Measurements from ENCODE around the gene RFT1. TPM values are rescaled to one million over a fixed set of nuclear protein-coding genes. Genes with fewer than 3 reads are reported as not detected.

The RFT1 gene
- total and polyA plus RNA-seq, 2 of the 13 experiments (the other 11 are each of a cell fraction or from before 2014, with no cell fraction given), result 23.2 to 37.0 TPM

GRCh38 chr3:53130179-53131061 lies at the start of gene RFT1 (continued):
- TF ChIP-seq, protein P1, sequence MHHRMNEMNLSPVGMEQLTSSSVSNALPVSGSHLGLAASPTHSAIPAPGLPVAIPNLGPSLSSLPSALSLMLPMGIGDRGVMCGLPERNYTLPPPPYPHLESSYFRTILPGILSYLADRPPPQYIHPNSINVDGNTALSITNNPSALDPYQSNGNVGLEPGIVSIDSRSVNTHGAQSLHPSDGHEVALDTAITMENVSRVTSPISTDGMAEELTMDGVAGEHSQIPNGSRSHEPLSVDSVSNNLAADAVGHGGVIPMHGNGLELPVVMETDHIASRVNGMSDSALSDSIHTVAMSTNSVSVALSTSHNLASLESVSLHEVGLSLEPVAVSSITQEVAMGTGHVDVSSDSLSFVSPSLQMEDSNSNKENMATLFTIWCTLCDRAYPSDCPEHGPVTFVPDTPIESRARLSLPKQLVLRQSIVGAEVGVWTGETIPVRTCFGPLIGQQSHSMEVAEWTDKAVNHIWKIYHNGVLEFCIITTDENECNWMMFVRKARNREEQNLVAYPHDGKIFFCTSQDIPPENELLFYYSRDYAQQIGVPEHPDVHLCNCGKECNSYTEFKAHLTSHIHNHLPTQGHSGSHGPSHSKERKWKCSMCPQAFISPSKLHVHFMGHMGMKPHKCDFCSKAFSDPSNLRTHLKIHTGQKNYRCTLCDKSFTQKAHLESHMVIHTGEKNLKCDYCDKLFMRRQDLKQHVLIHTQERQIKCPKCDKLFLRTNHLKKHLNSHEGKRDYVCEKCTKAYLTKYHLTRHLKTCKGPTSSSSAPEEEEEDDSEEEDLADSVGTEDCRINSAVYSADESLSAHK (CRISPR knock-in tag; IDR thresholded peaks at IDR 0.05; ENCODE audit: borderline replicate concordance), result no peak
- no peak for TF ChIP-seq KDM1A (CRISPR knock-in tag; IDR thresholded peaks at IDR 0.05)
- TF ChIP-seq, protein P2, sequence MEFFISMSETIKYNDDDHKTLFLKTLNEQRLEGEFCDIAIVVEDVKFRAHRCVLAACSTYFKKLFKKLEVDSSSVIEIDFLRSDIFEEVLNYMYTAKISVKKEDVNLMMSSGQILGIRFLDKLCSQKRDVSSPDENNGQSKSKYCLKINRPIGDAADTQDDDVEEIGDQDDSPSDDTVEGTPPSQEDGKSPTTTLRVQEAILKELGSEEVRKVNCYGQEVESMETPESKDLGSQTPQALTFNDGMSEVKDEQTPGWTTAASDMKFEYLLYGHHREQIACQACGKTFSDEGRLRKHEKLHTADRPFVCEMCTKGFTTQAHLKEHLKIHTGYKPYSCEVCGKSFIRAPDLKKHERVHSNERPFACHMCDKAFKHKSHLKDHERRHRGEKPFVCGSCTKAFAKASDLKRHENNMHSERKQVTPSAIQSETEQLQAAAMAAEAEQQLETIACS (CRISPR knock-in tag; IDR thresholded peaks at IDR 0.05), result no peak
- TF ChIP-seq, protein P3, sequence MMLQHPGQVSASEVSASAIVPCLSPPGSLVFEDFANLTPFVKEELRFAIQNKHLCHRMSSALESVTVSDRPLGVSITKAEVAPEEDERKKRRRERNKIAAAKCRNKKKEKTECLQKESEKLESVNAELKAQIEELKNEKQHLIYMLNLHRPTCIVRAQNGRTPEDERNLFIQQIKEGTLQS (CRISPR knock-in tag; IDR thresholded peaks at IDR 0.05), result no peak
- no peak for TF ChIP-seq ZNF225 (CRISPR knock-in tag; IDR thresholded peaks at IDR 0.05)
- peak; percentile 47 for TF ChIP-seq MED1 (CRISPR knock-in tag; IDR thresholded peaks at IDR 0.05)
- TF ChIP-seq AHR (CRISPR knock-in tag; IDR thresholded peaks at IDR 0.05), result peak; percentile 91
- peak; percentile 85 for TF ChIP-seq ZNF431 (CRISPR knock-in tag; IDR thresholded peaks at IDR 0.05; ENCODE audit: borderline replicate concordance, low read depth)
- no peak for TF ChIP-seq NPAS2 (CRISPR knock-in tag; IDR thresholded peaks at IDR 0.05; ENCODE audit: borderline replicate concordance)
- TF ChIP-seq ZBTB8A (CRISPR knock-in tag; IDR thresholded peaks at IDR 0.05; ENCODE audit: borderline replicate concordance, low read depth), result no peak
- TF ChIP-seq NFYC (CRISPR knock-in tag; IDR thresholded peaks at IDR 0.05), result peak; percentile 77
- TF ChIP-seq ZFY (CRISPR knock-in tag; IDR thresholded peaks at IDR 0.05), result peak; percentile 90
- TF ChIP-seq FOSL2 (CRISPR knock-in tag; IDR thresholded peaks at IDR 0.05), result peak; percentile 50
- peak; percentile 73 for TF ChIP-seq SP2 (CRISPR knock-in tag; IDR thresholded peaks at IDR 0.05)
- peak; percentile 77; the same call in 1 of the 2 replicates for TF ChIP-seq ZNF414 (CRISPR knock-in tag; IDR thresholded peaks at IDR 0.05)
- TF ChIP-seq, protein P4, sequence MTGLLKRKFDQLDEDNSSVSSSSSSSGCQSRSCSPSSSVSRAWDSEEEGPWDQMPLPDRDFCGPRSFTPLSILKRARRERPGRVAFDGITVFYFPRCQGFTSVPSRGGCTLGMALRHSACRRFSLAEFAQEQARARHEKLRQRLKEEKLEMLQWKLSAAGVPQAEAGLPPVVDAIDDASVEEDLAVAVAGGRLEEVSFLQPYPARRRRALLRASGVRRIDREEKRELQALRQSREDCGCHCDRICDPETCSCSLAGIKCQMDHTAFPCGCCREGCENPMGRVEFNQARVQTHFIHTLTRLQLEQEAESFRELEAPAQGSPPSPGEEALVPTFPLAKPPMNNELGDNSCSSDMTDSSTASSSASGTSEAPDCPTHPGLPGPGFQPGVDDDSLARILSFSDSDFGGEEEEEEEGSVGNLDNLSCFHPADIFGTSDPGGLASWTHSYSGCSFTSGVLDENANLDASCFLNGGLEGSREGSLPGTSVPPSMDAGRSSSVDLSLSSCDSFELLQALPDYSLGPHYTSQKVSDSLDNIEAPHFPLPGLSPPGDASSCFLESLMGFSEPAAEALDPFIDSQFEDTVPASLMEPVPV (CRISPR knock-in tag; IDR thresholded peaks at IDR 0.05), result no peak
- TF ChIP-seq ZNF768 (CRISPR knock-in tag; IDR thresholded peaks at IDR 0.05), result peak; percentile 77; the same call in 1 of the 2 replicates
- peak; percentile 64; the same call in 1 of the 2 replicates for TF ChIP-seq HES4 (CRISPR knock-in tag; IDR thresholded peaks at IDR 0.05; ENCODE audit: borderline replicate concordance)
- TF ChIP-seq MXD4 (CRISPR knock-in tag; IDR thresholded peaks at IDR 0.05), result peak; percentile 94
- no peak for TF ChIP-seq ISL2 (CRISPR knock-in tag; IDR thresholded peaks at IDR 0.05)
- TF ChIP-seq HMGA1 (CRISPR knock-in tag; conservative IDR thresholded peaks at IDR 0.05), result no peak
- no peak for TF ChIP-seq ZNF446 (CRISPR knock-in tag; IDR thresholded peaks at IDR 0.05)
- TF ChIP-seq ZNF773 (CRISPR knock-in tag; IDR thresholded peaks at IDR 0.05; ENCODE audit: borderline replicate concordance), result no peak
- no peak for TF ChIP-seq ZNF468 (CRISPR knock-in tag; IDR thresholded peaks at IDR 0.05)
- TF ChIP-seq KAT2B (IDR thresholded peaks at IDR 0.05; ENCODE audit: borderline replicate concordance, low read depth, low read length), result no peak
